Measurements from ENCODE around the gene ADI1.

The ADI1 gene

GRCh38 chr2:3467654-3468053 lies 51.7 kb downstream of the ADI1 start:
- Histone ChIP-seq H3K27ac (replicated peaks) (no peak overlapping the region), H3K27me3 (ENCODE audit: insufficient read depth, poor library complexity, severe bottlenecking) (no peaks in the 10 kb centered on the region), H3K4me3 (replicated peaks; ENCODE audit: insufficient read depth, low read length) (no peak overlapping the region)
- no peak for TF ChIP-seq REST (IDR thresholded peaks at IDR 0.05; ENCODE audit: insufficient replicate concordance, low read depth)
- no peak; the same call in 1 of the 2 replicates for TF ChIP-seq POLR2AphosphoS5 (IDR thresholded peaks at IDR 0.05; ENCODE audit: low read depth)
- no peak for TF ChIP-seq CTCF (IDR thresholded peaks at IDR 0.05; ENCODE audit: insufficient read depth, low read length)
- TF ChIP-seq SPI1 (IDR thresholded peaks at IDR 0.05; ENCODE audit: borderline replicate concordance, low read depth) = no peak
- TF ChIP-seq GABPA (IDR thresholded peaks at IDR 0.05; ENCODE audit: low read depth) = no peak
- no peak for DNase-seq (ENCODE audit: low read depth in 1 of 2, low spot score in 1 of 2)

GRCh38 chr2:3466966-3467365 lies 52.4 kb downstream of the ADI1 start:
- no peak overlapping the region for H3K4me3 ChIP-seq (replicated peaks; ENCODE audit: insufficient read depth, low read length)
- H3K27ac ChIP-seq (replicated peaks) = no peak overlapping the region
- no peak for TF ChIP-seq REST (IDR thresholded peaks at IDR 0.05; ENCODE audit: insufficient replicate concordance, low read depth)
- no peak for TF ChIP-seq POLR2AphosphoS5 (IDR thresholded peaks at IDR 0.05; ENCODE audit: low read depth)
- TF ChIP-seq CTCF (IDR thresholded peaks at IDR 0.05; ENCODE audit: insufficient read depth, low read length) = no peak
- TF ChIP-seq GABPA (IDR thresholded peaks at IDR 0.05; ENCODE audit: low read depth) = no peak
- no peak for TF ChIP-seq SPI1 (IDR thresholded peaks at IDR 0.05; ENCODE audit: borderline replicate concordance, low read depth)
- no peaks in the 10 kb centered on the region for H3K27me3 ChIP-seq (ENCODE audit: insufficient read depth, poor library complexity, severe bottlenecking)
- DNase-seq (ENCODE audit: low read depth in 1 of 2, low spot score in 1 of 2) = no peak

- DNase-seq (ENCODE audit: low read depth in 1 of 2, low spot score in 1 of 2) = no peak
- Histone ChIP-seq H3K27ac (replicated peaks) (no peak overlapping the region), H3K27me3 (ENCODE audit: insufficient read depth, poor library complexity, severe bottlenecking) (no peaks in the 10 kb centered on the region), H3K4me3 (replicated peaks; ENCODE audit: insufficient read depth, low read length) (no peak overlapping the region)
- TF ChIP-seq POLR2AphosphoS5 (IDR thresholded peaks at IDR 0.05; ENCODE audit: low read depth) (no peak; the same call in 1 of the 2 replicates), CTCF (IDR thresholded peaks at IDR 0.05; ENCODE audit: insufficient read depth, low read length) (no peak), REST (IDR thresholded peaks at IDR 0.05; ENCODE audit: insufficient replicate concordance, low read depth) (no peak), SPI1 (IDR thresholded peaks at IDR 0.05; ENCODE audit: borderline replicate concordance, low read depth) (no peak), GABPA (IDR thresholded peaks at IDR 0.05; ENCODE audit: low read depth) (no peak)
Measured at GRCh38 chr2:3466482-3466863, 52.9 kb downstream of the ADI1 start.

All from HL-60 (cell line).